Ramos (cell line): ENCODE results near the gene USE1.
"Not testable (repeated sequence)": the region's sequence is repeated elsewhere in the genome, so short reads cannot be mapped to it uniquely, and the experiment has no call there.

Source experiments
- in situ Hi-C: fragments of 300-500 bp; cut with MboI; formaldehyde crosslinking; loops from one replicate; pipeline ENCODE4 v1.14.3; 2022; ENCODE audit warnings: low sequenced_read_pairs; ENCODE audit not compliant: unreplicated experiment

The USE1 gene

GRCh38 chr19:17215127-17215971, at the start of gene USE1:
Gene USE1 (plus strand): TSS chr19:17215357. CDS start chr19:17215406, 49 bp downstream.
- in situ Hi-C loops = no loop called here

- in situ Hi-C loops = no loop called here
These were observed 49.4 kb upstream of the USE1 start for GRCh38 chr19:17165715-17166114.

GRCh38 chr19:17170538-17171297, 44.4 kb upstream of the USE1 start:
- in situ Hi-C loops = no loop called here

- in situ Hi-C loops = no loop called here
These were observed 43.3 kb upstream of the USE1 start for GRCh38 chr19:17171874-17172273.

GRCh38 chr19:17172624-17173345, 42.4 kb upstream of the USE1 start:
- in situ Hi-C loops = no loop called here

- in situ Hi-C loops = no loop called here
These were observed 36.9 kb upstream of the USE1 start for GRCh38 chr19:17178291-17178690.

GRCh38 chr19:17180997-17181702, 34.0 kb upstream of the USE1 start:
- in situ Hi-C loops = no loop called here

GRCh38 chr19:17183271-17183761, 31.8 kb upstream of the USE1 start:
- in situ Hi-C loops = no loop called here

GRCh38 chr19:17183858-17184321, 31.3 kb upstream of the USE1 start:
- in situ Hi-C loops = no loop called here

GRCh38 chr19:17184371-17184841, 30.8 kb upstream of the USE1 start:
- in situ Hi-C loops = no loop called here

GRCh38 chr19:17185590-17185989, 29.6 kb upstream of the USE1 start:
- in situ Hi-C loops = no loop called here

GRCh38 chr19:17191736-17192135, 23.4 kb upstream of the USE1 start:
- in situ Hi-C loops = not testable (repeated sequence)

GRCh38 chr19:17192751-17193150, 22.4 kb upstream of the USE1 start:
- in situ Hi-C loops = no loop called here

GRCh38 chr19:17194608-17195007, 20.5 kb upstream of the USE1 start:
- in situ Hi-C loops = no loop called here

- in situ Hi-C loops = no loop called here
These were observed 20.1 kb upstream of the USE1 start for GRCh38 chr19:17195106-17195505.

GRCh38 chr19:17196610-17197009, 18.5 kb upstream of the USE1 start:
- in situ Hi-C loops = no loop called here

GRCh38 chr19:17197666-17198065, 17.5 kb upstream of the USE1 start:
- in situ Hi-C loops = no loop called here

GRCh38 chr19:17200408-17201079, 14.6 kb upstream of the USE1 start:
- in situ Hi-C loops = no loop called here

GRCh38 chr19:17202249-17202648, 12.9 kb upstream of the USE1 start:
- in situ Hi-C loops = no loop called here
